H1 (cell line): ENCODE results near the gene CEP70. TPM values are rescaled to one million over a fixed set of nuclear protein-coding genes. Genes with fewer than 3 reads are reported as not detected.
A peak's percentile ranks its signal among the peaks of the same experiment; 100 is the strongest.

Experiments used
- CTCF ChIA-PET: fragments of 300-600 bp; sonication (Branson Sonifier 250); formaldehyde crosslinking; loops from one replicate; lab custom pipeline; 2021; ENCODE audit not compliant: partially characterized antibody; lab: Charles Lee
- POLR2A ChIA-PET: fragments of 300-600 bp; sonication (Branson Sonifier 250); formaldehyde crosslinking; loops from one replicate; lab custom pipeline; 2021; ENCODE audit warnings: inconsistent platforms; ENCODE audit not compliant: partially characterized antibody; lab: Charles Lee
- DNase-seq, 2 experiments: peaks; one replicate each; pipeline versions ENCODE4 v3.0.0 to v3.0.0-alpha.2; 2010 to 2022; ENCODE audit warnings: low spot score in 2 of 2, low read depth in 1 of 2, mixed read lengths in 1 of 2
- FAIRE-seq: peaks from 2 replicates; lab custom pipeline; 2011; peaks lifted over from hg19 to GRCh38; lab: Jason Lieb, UNC
- H2AFZ ChIP-seq: 2 replicates; pipeline ENCODE4 v1.8.1; 2012; ENCODE audit warnings: low read length, inconsistent platforms
- H2AK5ac ChIP-seq: 2 replicates; pipeline ENCODE4 v1.6.1; 2013; ENCODE audit warnings: low read depth, low read length
- H2BK120ac ChIP-seq: replicated peaks from 2 replicates; pipeline ENCODE3; 2013; ENCODE audit warnings: low read depth, low read length, inconsistent platforms
- H2BK12ac ChIP-seq: 2 replicates; pipeline ENCODE4 v1.6.1; 2013; ENCODE audit warnings: low read depth, low read length
- H2BK15ac ChIP-seq: 2 replicates; pipeline ENCODE4 v1.6.1; 2013; ENCODE audit warnings: low read length
- H2BK20ac ChIP-seq: 2 replicates; pipeline ENCODE4 v1.6.1; 2013; ENCODE audit warnings: low read length
- H2BK5ac ChIP-seq: 2 replicates; pipeline ENCODE4 v1.6.1; 2013; ENCODE audit warnings: low read depth, low read length
- H3K14ac ChIP-seq: 2 replicates; pipeline ENCODE4 v1.6.1; 2013; ENCODE audit warnings: inconsistent platforms; ENCODE audit not compliant: insufficient read length
- H3K18ac ChIP-seq: 2 replicates; pipeline ENCODE4 v1.6.1; 2013; ENCODE audit warnings: low read length; ENCODE audit errors: extremely low read depth
- H3K23ac ChIP-seq: 2 replicates; pipeline ENCODE4 v1.6.1; 2013; ENCODE audit warnings: inconsistent platforms; ENCODE audit not compliant: insufficient read length
- H3K23me2 ChIP-seq: 2 replicates; pipeline ENCODE4 v1.6.1; 2013; ENCODE audit warnings: low read depth, low read length
- H3K27ac ChIP-seq: 2 replicates; pipeline ENCODE4 v1.6.1; 2011; ENCODE audit warnings: low read depth, low read length, inconsistent platforms
- H3K27me3 ChIP-seq, 4 experiments: replicated peaks in 1 of 4; 1 replicate in 1 of 4; 2 replicates in 3 of 4; pipeline versions ENCODE4 v1.6.1 to v1.8.1; 2011 to 2013; ENCODE audit warnings: low read length in 3 of 4, mild to moderate bottlenecking in 3 of 4, inconsistent platforms in 2 of 4, mixed read lengths in 2 of 4, moderate library complexity in 1 of 4; ENCODE audit not compliant: control insufficient read depth in 3 of 4, insufficient read depth in 3 of 4; ENCODE audit errors: extremely low read depth in 1 of 4
- H3K36me3 ChIP-seq, 4 experiments: 2 replicates each; pipeline versions ENCODE4 v1.6.1 to v1.8.1; 2011 to 2013; ENCODE audit warnings: mild to moderate bottlenecking in 4 of 4, low read length in 3 of 4, moderate library complexity in 2 of 4, control low read depth in 1 of 4, inconsistent platforms in 1 of 4; ENCODE audit not compliant: insufficient read depth in 4 of 4, control insufficient read depth in 2 of 4
- H3K4ac ChIP-seq: replicated peaks from 2 replicates; pipeline ENCODE3; 2013; ENCODE audit warnings: low read length, low read depth, mixed read lengths, inconsistent platforms; ENCODE audit not compliant: insufficient read length
- H3K4me1 ChIP-seq, 4 experiments: replicated peaks in 1 of 4; 1 replicate in 1 of 4; 2 replicates in 3 of 4; pipeline versions ENCODE4 v1.6.1 to v1.8.1; 2011 to 2013; ENCODE audit warnings: low read length in 3 of 4, inconsistent platforms in 2 of 4, mixed read lengths in 1 of 4; ENCODE audit not compliant: insufficient read depth in 4 of 4, control insufficient read depth in 3 of 4
- H3K4me2 ChIP-seq, 2 experiments: 2 replicates each; pipeline versions ENCODE4 v1.6.1 to v1.8.1; 2011 to 2013; ENCODE audit warnings: low read depth in 2 of 2, low read length in 2 of 2, control low read depth in 1 of 2, inconsistent platforms in 1 of 2, mild to moderate bottlenecking in 1 of 2; ENCODE audit not compliant: insufficient read depth in 1 of 2
- H3K4me3 ChIP-seq, 4 experiments: fragments of 200-600, 300-600 bp in 1 of 4; sonication (generic), shearing (Covaris generic), sonication (Bioruptor Twin) in 1 of 4; 2 replicates each; pipeline versions ENCODE4 v1.5.1 to v1.8.1; 2011 to 2016; ENCODE audit warnings: low read length in 4 of 4, low read depth in 3 of 4, control low read depth in 2 of 4, inconsistent platforms in 2 of 4, mild to moderate bottlenecking in 2 of 4, mixed read lengths in 1 of 4, moderate library complexity in 1 of 4; ENCODE audit not compliant: insufficient read depth in 2 of 4; ENCODE audit errors: extremely low read depth in 1 of 4
- H3K56ac ChIP-seq: replicated peaks from 2 replicates; pipeline ENCODE3; 2013; ENCODE audit warnings: low read depth, mild to moderate bottlenecking, mixed read lengths, low read length, inconsistent platforms; ENCODE audit not compliant: insufficient read length
- H3K79me1 ChIP-seq: 2 replicates; pipeline ENCODE4 v1.6.1; 2013; ENCODE audit warnings: low read depth, low read length, control low read depth
- H3K79me2 ChIP-seq, 2 experiments: 2 replicates each; pipeline versions ENCODE4 v1.6.1 to v1.8.1; 2012 to 2013; ENCODE audit warnings: low read length in 2 of 2, mild to moderate bottlenecking in 2 of 2, inconsistent platforms in 1 of 2; ENCODE audit not compliant: insufficient read depth in 2 of 2, control insufficient read depth in 1 of 2
- H3K9ac ChIP-seq, 4 experiments: replicated peaks in 1 of 4; 1 replicate in 1 of 4; 2 replicates in 3 of 4; pipeline versions ENCODE4 v1.6.1 to v1.8.1; 2011 to 2013; ENCODE audit warnings: low read depth in 3 of 4, low read length in 3 of 4, control low read depth in 2 of 4, mild to moderate bottlenecking in 2 of 4, moderate library complexity in 2 of 4, inconsistent platforms in 1 of 4; ENCODE audit errors: extremely low read depth in 1 of 4
- H3K9me3 ChIP-seq, 2 experiments: 2 replicates each; pipeline versions ENCODE4 v1.6.1 to v1.8.1; 2012 to 2013; ENCODE audit warnings: mild to moderate bottlenecking in 2 of 2, moderate library complexity in 2 of 2, control low read depth in 1 of 2, inconsistent platforms in 1 of 2, low read depth in 1 of 2, low read length in 1 of 2, mixed read lengths in 1 of 2; ENCODE audit not compliant: insufficient read depth in 2 of 2
- H4K20me1 ChIP-seq, 2 experiments: replicated peaks in 1 of 2; 2 replicates each; pipeline versions ENCODE3 to v1.8.1; 2011 to 2013; ENCODE audit warnings: inconsistent platforms in 2 of 2, low read length in 2 of 2, mild to moderate bottlenecking in 1 of 2; ENCODE audit not compliant: insufficient read depth in 2 of 2, control insufficient read depth in 1 of 2
- H4K5ac ChIP-seq: 2 replicates; pipeline ENCODE4 v1.6.1; 2013; ENCODE audit warnings: low read length, low read depth, mixed read lengths, inconsistent platforms; ENCODE audit not compliant: insufficient read length
- H4K8ac ChIP-seq: 2 replicates; pipeline ENCODE4 v1.8.0; 2013; ENCODE audit warnings: mild to moderate bottlenecking, moderate library complexity, low read length, inconsistent platforms; ENCODE audit not compliant: insufficient read depth; ENCODE audit errors: extremely low read depth
- H4K91ac ChIP-seq: replicated peaks from 2 replicates; pipeline ENCODE3; 2013; ENCODE audit warnings: low read length, mixed read lengths, inconsistent platforms; ENCODE audit not compliant: insufficient read length
- CBX5 ChIP-seq: fragments of 300-800, 300-1000 bp; sonication (generic); IDR thresholded peaks from 2 replicates; pipeline ENCODE4 v1.7.1; 2016; ENCODE audit warnings: antibody characterized with exemption, low read length, low read depth
- CEBPB ChIP-seq: IDR thresholded peaks from 2 replicates; pipeline ENCODE4 v1.6.1; 2012; ENCODE audit warnings: low read depth, low read length
- CHD2 ChIP-seq: IDR thresholded peaks from 2 replicates; pipeline ENCODE4 v1.6.1; 2012; ENCODE audit warnings: low read length, improper control_type of control experiment
- GTF2F1 ChIP-seq: IDR thresholded peaks from 2 replicates; pipeline ENCODE4 v1.6.1; 2012; ENCODE audit warnings: low read depth, low read length, improper control_type of control experiment, borderline replicate concordance
- MAFK ChIP-seq: IDR thresholded peaks from 2 replicates; pipeline ENCODE4 v1.6.1; 2012; ENCODE audit warnings: low read depth, mild to moderate bottlenecking, improper control_type of control experiment, low read length
- SIRT6 ChIP-seq: IDR thresholded peaks from one replicate; pipeline ENCODE4 v1.7.1; 2012; ENCODE audit warnings: low read length, inconsistent platforms
- WGBS, 2 experiments: shearing (Covaris generic) in 1 of 2; methylation state at CpG; one replicate each; pipeline versions ENCODE4 v1.1.6 to v1.1.7; 2013 to 2015; ENCODE audit warnings: low lambda C conversion rate in 2 of 2, mixed read lengths in 2 of 2, inconsistent platforms in 1 of 2, low coverage in 1 of 2, missing lambda C conversion rate in 1 of 2; ENCODE audit not compliant: insufficient replicate concordance in 2 of 2, insufficient coverage in 1 of 2, insufficient read length in 1 of 2; ENCODE audit errors: extremely low coverage in 1 of 2, missing lambda C conversion rate in 1 of 2; 5-methylcytosine and 5-hydroxymethylcytosine counted together
- polyA plus RNA-seq, 7 experiments: library from polyadenylated mRNA; depleted of rRNA in 3 of 7; stranded (reverse) in 5 of 7; unstranded in 2 of 7; fragments of >200 nt in 5 of 7; fragments of 200-250 nt in 2 of 7; gene quantifications; 1 replicate in 5 of 7; 2 replicates in 1 of 7; 4 replicates in 1 of 7; pipeline versions ENCODE4 v1.2.1 to v1.2.3, GENCODE V29; 2011 to 2013; ENCODE audit warnings: missing spikeins in 2 of 7, mixed read lengths in 2 of 7
- total RNA-seq: library from RNA; stranded (reverse); fragmentation: NEBNext Ultra II Directional; extraction: Animal tissue kit (Norgen Biotek cat#: 25700); gene quantifications from 2 replicates; pipeline ENCODE4 v1.2.1, GENCODE V29; 2021

CEP70 gene
- total and polyA plus RNA-seq, 2 of the 8 experiments (the other 6 are each of a cell fraction or from before 2014, with no cell fraction given), result 3.9 to 26.2 TPM

DNA sequence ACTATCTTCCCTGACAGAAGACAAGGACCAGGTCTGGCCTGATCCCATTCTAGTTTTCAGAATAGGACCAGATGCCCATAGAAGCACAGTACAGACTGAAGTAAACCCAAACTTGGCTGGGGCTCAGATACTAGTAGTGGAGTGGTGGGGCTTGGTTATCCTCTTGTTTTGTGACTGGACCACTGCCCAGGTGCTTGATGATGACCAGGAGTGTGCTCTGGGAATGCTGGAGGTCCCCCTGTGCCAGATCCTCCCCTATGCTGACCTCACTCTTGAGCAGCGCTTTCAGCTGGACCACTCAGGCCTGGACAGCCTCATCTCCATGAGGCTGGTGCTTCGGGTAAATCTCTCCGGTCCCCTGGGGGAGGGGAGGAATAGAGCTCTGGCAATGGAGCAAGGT lies 123.4 kb downstream of the CEP70 start:
- H3K23ac ChIP-seq, result no peak overlapping the region
- H3K18ac ChIP-seq, result no peak overlapping the region
- H4K91ac ChIP-seq, result no peak overlapping the region
- no peaks in the 10 kb centered on the region for H4K20me1 ChIP-seq
- no peak overlapping the region for H2BK20ac ChIP-seq
- no peak overlapping the region for H2AK5ac ChIP-seq
- no peak overlapping the region for H3K14ac ChIP-seq
- H4K8ac ChIP-seq, result no peak overlapping the region
- H3K79me1 ChIP-seq, result no peaks in the 10 kb centered on the region
- FAIRE-seq, result no peak
- H4K5ac ChIP-seq, result no peak overlapping the region
- peak in 1 of 2 experiments; percentile 24 for DNase-seq
- no peak overlapping the region for H2BK15ac ChIP-seq
- H2BK5ac ChIP-seq, result no peak overlapping the region
- WGBS, 2 experiments, result 88% methylated on average over 3 of the region's 3 CpGs; no CpG with 5 or more reads in 1 of the 2 experiments
- no peak overlapping the region for H3K9ac ChIP-seq
- POLR2A ChIA-PET, result interaction anchor here (0.6 to 0.9 kb wide), 2 partner anchors 11 to 456 kb away, joined by 3 read pairs; no protein-coding TSS in a partner anchor
- no peaks in the 10 kb centered on the region for H3K23me2 ChIP-seq
- no peak overlapping the region for H3K4me2 ChIP-seq
- H2BK120ac ChIP-seq, result no peak overlapping the region
- CTCF ChIA-PET, result interaction anchor here (0.9 to 4.0 kb wide), 6 partner anchors 8 to 462 kb away, joined by 3 to 10 read pairs (median 4); no protein-coding TSS in a partner anchor
- H3K36me3 ChIP-seq, result no peaks in the 10 kb centered on the region; a peak in 3 of 8 replicates
- H3K4me1 ChIP-seq, result peaks cover 0 to 3% (median 0%) of the 10 kb centered on the region in 4 experiments; a peak in 4 of 7 replicates
- no peak overlapping the region for H2AFZ ChIP-seq
- no peak overlapping the region for H2BK12ac ChIP-seq
- H3K56ac ChIP-seq, result no peak overlapping the region
- no peak overlapping the region for H3K4me3 ChIP-seq
- peaks cover 0 to 1% (median 0%) of the 10 kb centered on the region in 4 experiments; a peak in 1 of 7 replicates for H3K27me3 ChIP-seq
- H3K4ac ChIP-seq, result no peak overlapping the region
- no peaks in the 10 kb centered on the region for H3K79me2 ChIP-seq
- H3K27ac ChIP-seq, result no peak overlapping the region
- H3K9me3 ChIP-seq, result no peaks in the 10 kb centered on the region
- TF ChIP-seq CBX5 (no peak), SIRT6 (no peak), GTF2F1 (no peak), CEBPB (no peak), CHD2 (no peak), MAFK (no peak)
